Hepatocyte (in vitro differentiated cells): ENCODE measurements around the gene ATP9A.

Experiments used
- CTCF ChIP-seq: fragments of 200-600 bp; sonication (generic); IDR thresholded peaks from 2 replicates; pipeline ENCODE4 v1.5.1; 2016; ENCODE audit warnings: antibody characterized with exemption, mild to moderate bottlenecking; ENCODE audit not compliant: poor library complexity
- EZH2 ChIP-seq: fragments of 200-600 bp; sonication (generic); IDR thresholded peaks from 2 replicates; pipeline ENCODE4 v1.6.1; 2016; ENCODE audit warnings: antibody characterized with exemption, mild to moderate bottlenecking, borderline replicate concordance
- EZH2phosphoT487 ChIP-seq: fragments of 200-600 bp; sonication (generic); IDR thresholded peaks from one replicate; pipeline ENCODE4 v1.6.1; 2018; ENCODE audit warnings: antibody characterized with exemption, mild to moderate bottlenecking, low read depth, moderate library complexity; ENCODE audit not compliant: unreplicated experiment, severe bottlenecking

GRCh38 chr20:51554538-51555165, 213.5 kb downstream of the ATP9A start:
- TF ChIP-seq CTCF: no peak
- TF ChIP-seq EZH2: no peak
- no peak for TF ChIP-seq EZH2phosphoT487
